ENCODE measurements around the gene EPS8L2. TPM values are rescaled to one million over a fixed set of nuclear protein-coding genes. Genes with fewer than 3 reads are reported as not detected.

The EPS8L2 gene
- total RNA-seq, 1 donor from 2014 or later, result 26.5 TPM

DNA sequence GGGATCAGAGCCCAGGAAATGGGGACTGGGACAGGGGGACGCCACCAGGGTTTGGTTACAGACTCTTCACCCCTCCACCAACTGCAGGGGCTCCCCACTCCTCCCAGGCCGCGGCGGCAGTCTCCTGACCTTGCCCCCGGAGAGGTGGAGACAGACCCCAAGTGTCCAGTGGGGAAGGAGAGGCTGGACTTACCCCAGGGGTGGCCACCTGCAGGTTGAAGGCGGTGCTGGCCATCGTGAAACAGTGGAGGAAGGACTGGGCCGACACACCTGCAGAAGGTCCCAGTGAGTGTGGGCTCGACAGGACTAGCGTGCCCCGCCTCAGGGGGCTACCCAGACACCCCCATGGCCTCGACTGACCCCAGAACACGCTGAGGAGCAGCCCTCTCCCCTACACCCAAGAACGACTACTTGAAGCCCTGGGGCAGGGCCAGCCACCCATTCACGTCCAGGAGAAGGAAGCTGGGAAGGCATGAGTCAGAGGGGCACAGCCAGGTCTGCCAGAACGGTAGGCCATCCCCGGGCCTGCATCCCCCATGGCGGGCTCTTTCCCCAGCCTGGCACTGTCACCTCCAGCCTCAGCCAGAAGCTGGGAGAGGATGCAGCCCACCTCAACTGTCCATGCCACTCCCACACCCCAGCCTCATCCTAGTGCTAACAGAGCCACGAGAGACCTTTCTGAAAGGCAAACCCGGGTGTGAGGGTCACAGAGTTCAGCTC lies 69.0 kb downstream of the EPS8L2 start:
- no peak for DNase-seq (ENCODE audit: low read depth)

DNA sequence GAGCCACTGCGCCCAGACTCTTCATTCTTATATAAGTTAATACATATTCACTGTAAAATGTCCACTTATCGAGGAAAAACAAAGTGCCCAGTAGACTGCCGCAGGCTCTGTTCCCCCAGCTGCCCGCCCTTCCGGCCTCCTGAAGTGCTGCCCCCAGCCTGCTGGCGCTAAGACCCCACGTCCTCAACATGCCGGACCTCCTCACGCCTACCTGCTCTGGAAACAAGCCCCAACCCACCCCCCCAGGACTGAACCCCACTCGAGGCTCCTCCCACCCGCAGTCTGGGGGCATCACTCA lies 70.2 kb downstream of the EPS8L2 start:
- DNase-seq (ENCODE audit: low read depth), result no peak

DNA sequence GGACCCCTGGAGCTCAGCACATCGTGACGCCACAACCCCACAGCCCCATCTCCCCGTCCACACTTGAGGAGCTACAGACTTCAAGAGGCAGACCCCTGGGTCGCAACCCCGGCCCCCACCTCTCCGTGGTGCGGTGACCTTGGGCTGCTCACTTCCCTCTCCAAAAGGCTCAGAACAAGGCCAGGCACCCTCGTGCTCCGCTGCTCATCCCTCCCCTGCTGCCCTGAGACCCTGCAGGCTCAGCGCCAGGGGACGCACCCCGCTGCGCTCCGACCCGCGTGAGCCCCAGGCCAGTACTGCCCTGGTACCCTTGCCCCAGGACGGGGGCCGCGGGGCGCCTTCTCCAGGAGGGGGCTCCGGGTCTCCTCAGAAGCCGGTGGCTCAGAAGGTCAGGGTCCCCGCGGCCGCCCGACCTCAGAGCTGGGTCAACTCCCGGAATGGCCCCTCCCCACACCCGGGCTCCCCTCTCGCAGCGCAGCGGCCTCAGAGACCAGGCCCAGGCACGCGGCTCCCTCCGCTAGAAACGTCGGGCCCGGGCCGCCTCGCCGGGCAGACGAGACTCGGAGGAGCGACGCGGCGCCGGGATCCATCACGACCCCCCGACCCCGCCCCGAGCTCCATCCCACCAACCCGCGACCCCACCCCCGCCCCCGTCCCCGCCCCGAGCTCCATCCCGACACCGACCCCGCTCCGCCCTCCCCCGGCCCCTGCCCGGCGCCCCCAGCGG lies 70.7 kb downstream of the EPS8L2 start:
- no peak for DNase-seq (ENCODE audit: low read depth)

Other genes with a start within 250 kb of the EPS8L2 start
- 419 and 464 TPM in 2 replicates for gene RNH1, start 199.0 kb upstream of the EPS8L2 start, total RNA-seq
- 37.9 and 66.0 TPM in 2 replicates for gene HRAS, start 170.7 kb upstream of the EPS8L2 start, total RNA-seq
- gene LRRC56, start 168.7 kb upstream of the EPS8L2 start, total RNA-seq, result 1.3 and 2.3 TPM in 2 replicates
- 0.31 and 0.78 TPM in 2 replicates for gene LMNTD2, start 145.5 kb upstream of the EPS8L2 start, total RNA-seq
- 21.1 and 32.2 TPM in 2 replicates for gene RASSF7, start 145.3 kb upstream of the EPS8L2 start, total RNA-seq
- gene PHRF1, start 129.8 kb upstream of the EPS8L2 start, total RNA-seq, result 27.7 and 31.2 TPM in 2 replicates
- 25.1 and 29.3 TPM in 2 replicates for gene IRF7, start 90.3 kb upstream of the EPS8L2 start, total RNA-seq
- not detected in 2 replicates for gene CDHR5, start 81.3 kb upstream of the EPS8L2 start, total RNA-seq
- not detected in 2 replicates for gene SCT, start 79.0 kb upstream of the EPS8L2 start, total RNA-seq
- not detected in 2 replicates for gene DRD4, start 69.0 kb upstream of the EPS8L2 start, total RNA-seq
- gene DEAF1, start 11.0 kb upstream of the EPS8L2 start, total RNA-seq, result 22.5 and 35.8 TPM in 2 replicates
- gene TMEM80, start 10.4 kb upstream of the EPS8L2 start, total RNA-seq, result 37.8 and 44.7 TPM in 2 replicates
- 118 and 155 TPM in 2 replicates for gene TALDO1, start 41.2 kb downstream of the EPS8L2 start, total RNA-seq
- gene GATD1, start 71.3 kb downstream of the EPS8L2 start, total RNA-seq, result 34.5 and 45.8 TPM in 2 replicates
- 0.53 and 0.94 TPM in 2 replicates for gene CEND1, start 83.9 kb downstream of the EPS8L2 start, total RNA-seq
- gene SLC25A22, start 92.0 kb downstream of the EPS8L2 start, total RNA-seq, result 8.0 and 15.5 TPM in 2 replicates
- gene PIDD1, start 99.0 kb downstream of the EPS8L2 start, total RNA-seq, result 10.5 and 14.7 TPM in 2 replicates
- gene RPLP2, start 103.7 kb downstream of the EPS8L2 start, total RNA-seq, result 381 and 504 TPM in 2 replicates
- gene PNPLA2, start 112.7 kb downstream of the EPS8L2 start, total RNA-seq, result 84.0 and 183 TPM in 2 replicates
- 16.6 and 26.5 TPM in 2 replicates for gene CRACR2B, start 121.7 kb downstream of the EPS8L2 start, total RNA-seq
- gene CD151, start 126.7 kb downstream of the EPS8L2 start, total RNA-seq, result 900 and 1,201 TPM in 2 replicates
- gene POLR2L, start 136.3 kb downstream of the EPS8L2 start, total RNA-seq, result 66.0 and 91.9 TPM in 2 replicates
- 56.7 and 63.9 TPM in 2 replicates for gene TSPAN4, start 136.6 kb downstream of the EPS8L2 start, total RNA-seq
- gene CHID1, start 204.6 kb downstream of the EPS8L2 start, total RNA-seq, result 50.7 and 57.6 TPM in 2 replicates
- 26.2 and 26.9 TPM in 2 replicates for gene AP2A2, start 219.6 kb downstream of the EPS8L2 start, total RNA-seq

Measured in myocyte (in vitro differentiated cells).